ENCODE measurements around the gene ATP5F1B. TPM values are rescaled to one million over a fixed set of nuclear protein-coding genes. Genes with fewer than 3 reads are reported as not detected.
A peak's percentile ranks its signal among the peaks of the same experiment; 100 is the strongest.

The ATP5F1B gene
- total RNA-seq, 1 experiment from 2014 or later = 1,051 TPM

GRCh38 chr12:56661560-56661959 is 15.8 kb upstream of the ATP5F1B start:
- peaks cover 25% of the 10 kb centered on the region; the same call in 1 of the 2 replicates for H4K20me1 ChIP-seq (ENCODE audit: insufficient read depth)
- RAD21 ChIA-PET (ENCODE audit: low non-redundant PET in 1 of 2, low total read pairs in 2 of 2, uncharacterized antibody in 2 of 2, unreplicated experiment in 2 of 2) = no interaction called here
- intact Hi-C loops (cut with micrococcal nuclease) = no loop called here
- ATAC-seq (peak; percentile 48), DNase-seq (ENCODE audit: low read depth, low spot score) (no peak)
- no peak overlapping the region for H3K9ac ChIP-seq (ENCODE audit: low read length)
- no peak overlapping the region for H3K4me3 ChIP-seq (replicated peaks in 1 of 2; ENCODE audit: low read depth in 1 of 2, low read length in 2 of 2)
- H3K36me3 ChIP-seq (ENCODE audit: control insufficient read depth in 1 of 2, insufficient read depth in 2 of 2, low read length in 2 of 2) = peaks cover 22 to 30% of the 10 kb centered on the region in 2 experiments
- no TSS peak for BruUV-seq (replicated peaks)
- no peak overlapping the region for H2AFZ ChIP-seq (ENCODE audit: low read depth, low read length, poor library complexity, severe bottlenecking)
- no peak overlapping the region for H3K27ac ChIP-seq (ENCODE audit: low read depth, low read length)
- TF ChIP-seq TCF7L2 (IDR thresholded peaks at IDR 0.05; ENCODE audit: borderline replicate concordance, extremely low read depth, insufficient read depth, insufficient read length) = no peak
- TF ChIP-seq SIN3A (IDR thresholded peaks at IDR 0.05; ENCODE audit: low read depth) = 0 out of 2 replicates have a peak, but pooled peaks have one; percentile 1
- H3K4me1 ChIP-seq (ENCODE audit: control insufficient read depth in 1 of 2, insufficient read depth in 2 of 2, low read length in 2 of 2) = peaks cover 0 to 3% of the 10 kb centered on the region in 2 experiments; a peak in 1 of 4 replicates
- no peaks in the 10 kb centered on the region for H3K9me2 ChIP-seq (ENCODE audit: insufficient read depth)
- POLR2A ChIA-PET = interaction anchor here (1.0 kb wide), 1 partner anchor 14 kb away, joined by 3 read pairs; no protein-coding TSS in a partner anchor
- H3K4me2 ChIP-seq (ENCODE audit: low read length) = no peak overlapping the region
- CTCF ChIA-PET = no interaction called here
- no peaks in the 10 kb centered on the region for H3K27me3 ChIP-seq (ENCODE audit: insufficient read depth, low read length)
- peaks cover 25% of the 10 kb centered on the region for H3K79me2 ChIP-seq (ENCODE audit: insufficient read depth, low read length)
- H3K9me3 ChIP-seq (ENCODE audit: control insufficient read depth in 1 of 2, insufficient read depth in 1 of 2, low read depth in 1 of 2, low read length in 2 of 2) = no peaks in the 10 kb centered on the region

- ATAC-seq = no peak
- ChIA-PET POLR2A (interaction anchor here (1.2 kb wide), 1 partner anchor 29 kb away, joined by 3 read pairs; the partner anchor contains the start of gene PTGES3), CTCF (interaction anchor here (0.7 kb wide), 1 partner anchor 22 kb away, joined by 4 read pairs; no protein-coding TSS in a partner anchor)
Observed at GRCh38 chr12:56658921-56659320, 13.1 kb upstream of the ATP5F1B start.

More at GRCh38 chr12:56658921-56659320, 13.1 kb upstream of the ATP5F1B start:
- Histone ChIP-seq H3K9ac (ENCODE audit: low read length) (no peak overlapping the region), H3K27me3 (ENCODE audit: insufficient read depth, low read length) (no peaks in the 10 kb centered on the region), H3K4me1 (ENCODE audit: control insufficient read depth in 1 of 2, insufficient read depth in 2 of 2, low read length in 2 of 2) (peaks cover 0 to 3% of the 10 kb centered on the region in 2 experiments; a peak in 1 of 4 replicates), H4K20me1 (ENCODE audit: insufficient read depth) (0 out of 2 replicates have a peak, but pooled peaks cover 8% of the 10 kb centered on the region), H3K27ac (ENCODE audit: low read depth, low read length) (no peak overlapping the region), H3K9me2 (ENCODE audit: insufficient read depth) (no peaks in the 10 kb centered on the region), H3K4me3 (replicated peaks in 1 of 2; ENCODE audit: low read depth in 1 of 2, low read length in 2 of 2) (no peak overlapping the region), H3K4me2 (ENCODE audit: low read length) (no peak overlapping the region), H3K79me2 (ENCODE audit: insufficient read depth, low read length) (peaks cover 6% of the 10 kb centered on the region; the same call in 1 of the 2 replicates), H3K36me3 (ENCODE audit: control insufficient read depth in 1 of 2, insufficient read depth in 2 of 2, low read length in 2 of 2) (peaks cover 4 to 8% of the 10 kb centered on the region in 2 experiments; a peak in 3 of 4 replicates), H2AFZ (ENCODE audit: low read depth, low read length, poor library complexity, severe bottlenecking) (no peak overlapping the region), H3K9me3 (ENCODE audit: control insufficient read depth in 1 of 2, insufficient read depth in 1 of 2, low read depth in 1 of 2, low read length in 2 of 2) (no peaks in the 10 kb centered on the region)
- no peak for DNase-seq (ENCODE audit: low read depth, low spot score)
- no TSS peak for BruUV-seq (replicated peaks)
- RAD21 ChIA-PET (ENCODE audit: low non-redundant PET in 1 of 2, low total read pairs in 2 of 2, uncharacterized antibody in 2 of 2, unreplicated experiment in 2 of 2) = no interaction called here
- TF ChIP-seq ATF3 (IDR thresholded peaks at IDR 0.05) (no peak), EGR1 (IDR thresholded peaks at IDR 0.05; ENCODE audit: low read depth) (no peak), RAD21 (IDR thresholded peaks at IDR 0.05; ENCODE audit: low read depth) (no peak), CTCF (IDR thresholded peaks at IDR 0.05 in 2 of 3, conservative IDR thresholded peaks at IDR 0.05 in 1 of 3; ENCODE audit: borderline replicate concordance in 1 of 3, insufficient read depth in 1 of 3, low read depth in 2 of 3, low read length in 2 of 3) (no peak), MAX (IDR thresholded peaks at IDR 0.05) (no peak), EZH2 (IDR thresholded peaks at IDR 0.05) (no peak), JUND (IDR thresholded peaks at IDR 0.05) (no peak), ZFX (IDR thresholded peaks at IDR 0.05) (no peak), SRF (IDR thresholded peaks at IDR 0.05; ENCODE audit: low read depth) (no peak), FOSL1 (IDR thresholded peaks at IDR 0.05; ENCODE audit: low read depth) (no peak), EZH2phosphoT487 (IDR thresholded peaks at IDR 0.05; ENCODE audit: borderline replicate concordance) (no peak), SP1 (IDR thresholded peaks at IDR 0.05; ENCODE audit: low read depth) (no peak), SIN3A (IDR thresholded peaks at IDR 0.05; ENCODE audit: low read depth) (no peak), CBX3 (IDR thresholded peaks at IDR 0.05; ENCODE audit: low read depth) (no peak), CEBPB (IDR thresholded peaks at IDR 0.05; ENCODE audit: low read depth) (no peak)
- intact Hi-C loops (cut with micrococcal nuclease) = no loop called here

All from HCT116 (cell line).